Retinal pigment epithelial cell (primary cell): Measurements from ENCODE around the gene VMAC.

Experiments
- DNase-seq: peaks from one replicate; pipeline ENCODE4 v3.0.0-alpha.2; 2010; ENCODE audit warnings: low read depth
- H3K4me3 ChIP-seq: 2 replicates; pipeline ENCODE4 v1.5.1; 2011; ENCODE audit warnings: mild to moderate bottlenecking, low read length, control low read depth, moderate library complexity
- TF ChIP-seq, protein P1 (sequence below): conservative IDR thresholded peaks from 2 replicates; pipeline ENCODE4 v1.5.1; 2011; ENCODE audit warnings: low read depth, low read length, control low read depth, inconsistent platforms

Gene VMAC

GRCh38 chr19:5940260-5941208 lies 35.9 kb downstream of the VMAC start:
- DNase-seq, result no peak
- no peak overlapping the region for H3K4me3 ChIP-seq
- TF ChIP-seq, protein P1, sequence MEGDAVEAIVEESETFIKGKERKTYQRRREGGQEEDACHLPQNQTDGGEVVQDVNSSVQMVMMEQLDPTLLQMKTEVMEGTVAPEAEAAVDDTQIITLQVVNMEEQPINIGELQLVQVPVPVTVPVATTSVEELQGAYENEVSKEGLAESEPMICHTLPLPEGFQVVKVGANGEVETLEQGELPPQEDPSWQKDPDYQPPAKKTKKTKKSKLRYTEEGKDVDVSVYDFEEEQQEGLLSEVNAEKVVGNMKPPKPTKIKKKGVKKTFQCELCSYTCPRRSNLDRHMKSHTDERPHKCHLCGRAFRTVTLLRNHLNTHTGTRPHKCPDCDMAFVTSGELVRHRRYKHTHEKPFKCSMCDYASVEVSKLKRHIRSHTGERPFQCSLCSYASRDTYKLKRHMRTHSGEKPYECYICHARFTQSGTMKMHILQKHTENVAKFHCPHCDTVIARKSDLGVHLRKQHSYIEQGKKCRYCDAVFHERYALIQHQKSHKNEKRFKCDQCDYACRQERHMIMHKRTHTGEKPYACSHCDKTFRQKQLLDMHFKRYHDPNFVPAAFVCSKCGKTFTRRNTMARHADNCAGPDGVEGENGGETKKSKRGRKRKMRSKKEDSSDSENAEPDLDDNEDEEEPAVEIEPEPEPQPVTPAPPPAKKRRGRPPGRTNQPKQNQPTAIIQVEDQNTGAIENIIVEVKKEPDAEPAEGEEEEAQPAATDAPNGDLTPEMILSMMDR, result no peak

DNA sequence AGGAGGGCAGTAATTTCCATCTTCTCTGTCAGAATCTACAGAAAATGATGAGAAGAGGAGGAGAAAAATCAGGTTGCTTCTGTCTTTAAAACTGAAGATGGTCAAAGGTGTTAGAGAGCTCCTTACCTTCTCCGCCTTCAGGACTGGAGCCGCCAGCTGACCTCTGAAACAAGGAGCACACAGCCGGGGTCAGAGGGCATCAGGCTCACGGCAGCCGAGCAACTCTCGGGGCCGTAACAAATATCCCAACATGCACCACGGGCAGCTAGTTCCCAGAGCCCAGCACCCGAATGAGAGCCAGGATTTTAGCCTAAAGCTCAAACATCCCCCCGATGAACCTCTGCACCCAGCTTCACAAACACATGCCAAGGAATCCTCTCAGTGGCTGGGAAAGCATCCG lies 37.0 kb downstream of the VMAC start:
- TF ChIP-seq, protein P1, result no peak
- no peak for DNase-seq
- no peak overlapping the region for H3K4me3 ChIP-seq

- TF ChIP-seq, protein P1, result no peak
- no peak for DNase-seq
- no peak overlapping the region for H3K4me3 ChIP-seq
Measured at GRCh38 chr19:5943045-5943444, 38.4 kb downstream of the VMAC start.

DNA sequence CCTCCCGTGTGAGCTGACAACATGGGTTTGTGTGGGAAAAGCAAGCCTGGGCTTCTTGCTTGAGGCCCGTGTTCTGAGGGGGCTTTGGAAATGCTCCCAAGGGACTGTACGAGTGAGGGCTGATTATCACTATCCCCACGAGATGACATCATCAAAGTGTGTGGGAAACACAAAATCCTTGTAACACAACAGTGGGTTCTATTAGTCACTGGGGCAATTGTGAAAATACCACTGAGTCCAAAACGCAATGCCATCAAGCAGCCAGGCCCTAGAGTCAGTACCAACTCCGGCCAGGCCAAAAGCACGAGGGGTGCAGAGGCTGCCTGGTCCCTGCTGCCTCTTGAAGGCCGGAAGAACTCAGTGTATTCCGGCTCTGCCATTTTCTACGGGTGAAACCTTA lies 39.0 kb downstream of the VMAC start:
- DNase-seq, result no peak
- H3K4me3 ChIP-seq, result no peak overlapping the region
- TF ChIP-seq, protein P1, result no peak

GRCh38 chr19:5947435-5947834 lies 42.8 kb downstream of the VMAC start:
- DNase-seq, result no peak
- TF ChIP-seq, protein P1, result no peak
- H3K4me3 ChIP-seq, result no peak overlapping the region

GRCh38 chr19:5948752-5949564 lies 44.3 kb downstream of the VMAC start:
- H3K4me3 ChIP-seq, result no peak overlapping the region
- no peak for DNase-seq
- TF ChIP-seq, protein P1, result no peak
